HL-60 (cell line): ENCODE data around the gene REPS2.

Experiments used
- DNase-seq, 2 experiments: peaks; one replicate each; pipeline ENCODE4 v3.0.0-alpha.2; 2010 to 2020; ENCODE audit warnings: low read depth in 1 of 2, low spot score in 1 of 2
- H3K27ac ChIP-seq: fragments of 250-450 bp; sonication (Bioruptor Pico); replicated peaks from 2 replicates; pipeline ENCODE4 v1.5.1; 2020; ENCODE audit warnings: mild to moderate bottlenecking, moderate library complexity
- H3K27me3 ChIP-seq: fragments of 250-450 bp; sonication (Bioruptor Pico); 2 replicates; pipeline ENCODE4 v1.5.1; 2021; ENCODE audit warnings: mild to moderate bottlenecking, moderate library complexity; ENCODE audit not compliant: insufficient read depth, poor library complexity, severe bottlenecking
- H3K4me3 ChIP-seq: replicated peaks from 2 replicates; pipeline ENCODE4 v1.5.1; 2011; ENCODE audit warnings: mild to moderate bottlenecking, control low read depth, low read length; ENCODE audit not compliant: insufficient read depth
- GABPA ChIP-seq: IDR thresholded peaks from 2 replicates; pipeline ENCODE4 v1.6.1; 2012; ENCODE audit warnings: low read depth
- POLR2AphosphoS5 ChIP-seq: IDR thresholded peaks from 2 replicates; pipeline ENCODE4 v1.6.1; 2012; ENCODE audit warnings: low read depth
- REST ChIP-seq: IDR thresholded peaks from 2 replicates; pipeline ENCODE4 v1.6.1; 2012; ENCODE audit warnings: low read depth; ENCODE audit not compliant: insufficient replicate concordance
- SPI1 ChIP-seq: IDR thresholded peaks from 2 replicates; pipeline ENCODE4 v1.6.1; 2012; ENCODE audit warnings: low read depth, mild to moderate bottlenecking, borderline replicate concordance
- TF ChIP-seq, protein P1 (sequence below): IDR thresholded peaks from one replicate; pipeline ENCODE4 v1.5.1; 2011; ENCODE audit warnings: low read length, control low read depth, inconsistent platforms; ENCODE audit not compliant: insufficient read depth

Gene REPS2

DNA sequence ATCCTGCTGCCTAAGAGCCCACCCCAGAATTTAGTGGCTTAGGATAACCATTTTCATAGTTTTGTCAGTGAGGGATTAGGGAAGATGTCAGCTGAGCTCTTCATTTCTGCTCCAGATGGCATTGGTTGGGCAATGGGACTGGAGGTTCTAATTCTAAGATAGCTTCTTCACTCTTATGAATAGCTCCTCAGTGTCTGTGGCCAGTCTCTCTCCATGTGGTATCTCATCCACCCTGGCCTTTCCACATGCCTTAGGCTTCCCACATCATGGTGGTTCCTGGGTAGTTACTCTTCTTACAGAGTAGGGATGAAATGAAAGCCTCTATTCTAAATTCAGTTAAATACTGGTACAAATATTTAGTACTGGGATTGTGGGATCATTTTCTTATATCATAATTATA, 31.3 kb downstream of the REPS2 start:
- Histone ChIP-seq H3K4me3 (no peak overlapping the region), H3K27ac (no peak overlapping the region), H3K27me3 (no peaks in the 10 kb centered on the region)
- DNase-seq, result no peak
- TF ChIP-seq POLR2AphosphoS5, result no peak
- TF ChIP-seq, protein P1, sequence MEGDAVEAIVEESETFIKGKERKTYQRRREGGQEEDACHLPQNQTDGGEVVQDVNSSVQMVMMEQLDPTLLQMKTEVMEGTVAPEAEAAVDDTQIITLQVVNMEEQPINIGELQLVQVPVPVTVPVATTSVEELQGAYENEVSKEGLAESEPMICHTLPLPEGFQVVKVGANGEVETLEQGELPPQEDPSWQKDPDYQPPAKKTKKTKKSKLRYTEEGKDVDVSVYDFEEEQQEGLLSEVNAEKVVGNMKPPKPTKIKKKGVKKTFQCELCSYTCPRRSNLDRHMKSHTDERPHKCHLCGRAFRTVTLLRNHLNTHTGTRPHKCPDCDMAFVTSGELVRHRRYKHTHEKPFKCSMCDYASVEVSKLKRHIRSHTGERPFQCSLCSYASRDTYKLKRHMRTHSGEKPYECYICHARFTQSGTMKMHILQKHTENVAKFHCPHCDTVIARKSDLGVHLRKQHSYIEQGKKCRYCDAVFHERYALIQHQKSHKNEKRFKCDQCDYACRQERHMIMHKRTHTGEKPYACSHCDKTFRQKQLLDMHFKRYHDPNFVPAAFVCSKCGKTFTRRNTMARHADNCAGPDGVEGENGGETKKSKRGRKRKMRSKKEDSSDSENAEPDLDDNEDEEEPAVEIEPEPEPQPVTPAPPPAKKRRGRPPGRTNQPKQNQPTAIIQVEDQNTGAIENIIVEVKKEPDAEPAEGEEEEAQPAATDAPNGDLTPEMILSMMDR, result no peak
- TF ChIP-seq GABPA, result no peak
- no peak for TF ChIP-seq SPI1
- TF ChIP-seq REST, result no peak

DNA sequence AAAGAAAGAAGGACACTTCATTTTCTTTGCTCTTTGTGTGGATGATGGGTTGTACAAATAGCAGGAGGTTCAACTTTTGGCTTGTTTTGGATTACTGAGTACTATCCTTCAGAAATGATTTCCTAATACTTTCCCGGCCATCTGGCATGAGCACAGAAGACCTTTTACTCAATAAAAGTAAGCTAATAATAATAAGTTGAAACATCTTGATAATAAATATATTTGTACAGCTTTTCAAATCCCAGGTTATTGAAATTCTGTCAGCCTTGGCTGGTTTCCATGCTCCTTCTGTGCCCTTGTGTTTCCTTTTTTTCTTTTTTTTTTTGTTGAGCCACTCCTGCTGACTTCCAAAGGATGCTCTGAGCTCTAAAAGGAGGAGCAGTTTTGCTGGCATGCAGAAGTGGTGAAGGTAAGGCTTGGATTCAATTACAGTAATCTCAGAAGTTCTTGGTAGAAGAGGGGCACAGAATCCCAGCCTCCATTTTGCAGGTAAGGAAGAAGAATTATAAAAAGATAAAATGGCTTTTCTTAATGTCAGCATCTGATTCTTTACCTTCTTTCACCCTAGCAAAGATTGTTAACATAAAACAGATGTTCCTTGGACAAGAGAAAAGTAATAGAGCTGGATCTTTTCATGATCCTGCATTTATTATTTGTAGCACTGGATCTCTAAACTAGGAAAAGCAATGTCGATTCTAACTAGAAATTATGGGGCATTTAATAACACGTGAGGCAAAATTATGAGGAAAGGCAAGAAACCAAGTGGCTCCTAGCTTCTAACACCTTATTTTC, 31.9 kb downstream of the REPS2 start:
- no peak for DNase-seq
- TF ChIP-seq REST (no peak), GABPA (no peak), POLR2AphosphoS5 (no peak), SPI1 (no peak)
- TF ChIP-seq, protein P1, result no peak
- Histone ChIP-seq H3K4me3 (no peak overlapping the region), H3K27ac (no peak overlapping the region), H3K27me3 (no peaks in the 10 kb centered on the region)

DNA sequence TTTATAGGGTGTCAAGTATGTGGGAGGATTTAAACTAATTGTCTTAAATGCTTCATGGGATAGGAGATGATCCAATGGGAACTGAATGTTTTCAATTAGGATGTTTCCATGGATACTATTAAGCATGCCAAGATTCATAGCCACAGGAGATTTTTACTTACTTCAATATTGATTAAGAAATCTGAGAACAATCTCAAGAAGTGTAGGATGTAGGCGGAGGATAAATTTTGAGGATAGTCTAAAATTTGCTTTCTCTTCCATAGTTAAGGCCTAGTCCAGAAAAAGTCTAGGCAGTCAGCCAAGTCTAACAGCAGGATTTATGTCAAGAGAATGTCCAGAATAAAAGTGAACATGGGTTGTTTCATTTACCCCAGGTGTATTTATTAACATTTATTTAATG, 32.8 kb downstream of the REPS2 start:
- no peak overlapping the region for H3K27ac ChIP-seq
- H3K27me3 ChIP-seq, result no peaks in the 10 kb centered on the region
- no peak for TF ChIP-seq REST
- TF ChIP-seq, protein P1, result no peak
- TF ChIP-seq GABPA, result no peak
- no peak for TF ChIP-seq SPI1
- no peak for TF ChIP-seq POLR2AphosphoS5
- no peak for DNase-seq
- no peak overlapping the region for H3K4me3 ChIP-seq
